EH (cell line): ENCODE results near the gene STIMATE.

Experiments
- DNase-seq: peaks from one replicate; pipeline ENCODE4 v3.0.0-alpha.2; 2015; ENCODE audit warnings: low read depth

STIMATE gene

GRCh38 chr3:52897130-52898122 is at the start of gene STIMATE:
TSS of gene STIMATE (minus strand) at chr3:52897548. CDS start at chr3:52897450, 98 bp downstream.
- DNase-seq, result peak; percentile 85

GRCh38 chr3:52939600-52939999 is 42.3 kb upstream of the STIMATE start:
- no peak for DNase-seq

- DNase-seq, result peak; percentile 70
Observed at GRCh38 chr3:52934630-52935530, 37.5 kb upstream of the STIMATE start.

- DNase-seq, result no peak
Observed at GRCh38 chr3:52931889-52932288, 34.5 kb upstream of the STIMATE start.

GRCh38 chr3:52931328-52931727 is 34.0 kb upstream of the STIMATE start:
- no peak for DNase-seq

- DNase-seq, result no peak
Observed at GRCh38 chr3:52930748-52931147, 33.4 kb upstream of the STIMATE start.

- DNase-seq, result no peak
Observed at GRCh38 chr3:52926554-52926953, 29.2 kb upstream of the STIMATE start.

- DNase-seq, result no peak
Observed at GRCh38 chr3:52925405-52926313, 28.3 kb upstream of the STIMATE start.

GRCh38 chr3:52923963-52924362 is 26.6 kb upstream of the STIMATE start:
- no peak for DNase-seq

- DNase-seq, result no peak
Observed at GRCh38 chr3:52920841-52921240, 23.5 kb upstream of the STIMATE start.

- no peak for DNase-seq
Observed at GRCh38 chr3:52917044-52917443, 19.7 kb upstream of the STIMATE start.

- no peak for DNase-seq
Observed at GRCh38 chr3:52915294-52915693, 17.9 kb upstream of the STIMATE start.

- DNase-seq, result no peak
Observed at GRCh38 chr3:52912885-52913731, 15.8 kb upstream of the STIMATE start.

- no peak for DNase-seq
Observed at GRCh38 chr3:52910823-52911222, 13.5 kb upstream of the STIMATE start.

- DNase-seq, result no peak
Observed at GRCh38 chr3:52907497-52907896, 10.1 kb upstream of the STIMATE start.

GRCh38 chr3:52904552-52904951 is 7.2 kb upstream of the STIMATE start:
- DNase-seq, result no peak

GRCh38 chr3:52904000-52904399 is 6.7 kb upstream of the STIMATE start:
- no peak for DNase-seq

GRCh38 chr3:52896613-52897012 is 735 bp downstream of the STIMATE start:
- peak; percentile 11 for DNase-seq

- no peak for DNase-seq
Observed at GRCh38 chr3:52896151-52896550, 1.2 kb downstream of the STIMATE start.

GRCh38 chr3:52895418-52895817 is 1.9 kb downstream of the STIMATE start:
- no peak for DNase-seq

GRCh38 chr3:52894756-52895155 is 2.6 kb downstream of the STIMATE start:
- no peak for DNase-seq
